ENCODE data around the gene SORL1.

SORL1 gene

DNA sequence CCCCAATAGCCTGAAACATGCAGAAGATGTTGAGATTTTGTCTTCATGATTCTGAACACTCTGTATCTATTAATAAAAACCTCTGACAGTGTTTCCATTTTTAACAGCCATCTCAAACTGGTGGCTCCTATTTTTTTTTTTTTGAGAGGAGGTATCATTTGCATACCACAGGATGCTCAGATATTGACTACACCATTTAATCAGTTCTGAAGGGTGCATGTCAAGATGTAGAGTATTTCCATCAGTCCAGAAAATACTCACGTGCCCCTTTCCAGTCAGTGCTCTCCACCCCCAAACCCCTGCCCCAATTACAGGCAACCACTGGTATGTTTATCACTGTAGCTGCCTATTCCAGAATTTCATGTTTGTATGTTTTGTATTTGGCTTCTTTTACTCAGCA is 85.9 kb downstream of the SORL1 start:
- no peak for DNase-seq

DNA sequence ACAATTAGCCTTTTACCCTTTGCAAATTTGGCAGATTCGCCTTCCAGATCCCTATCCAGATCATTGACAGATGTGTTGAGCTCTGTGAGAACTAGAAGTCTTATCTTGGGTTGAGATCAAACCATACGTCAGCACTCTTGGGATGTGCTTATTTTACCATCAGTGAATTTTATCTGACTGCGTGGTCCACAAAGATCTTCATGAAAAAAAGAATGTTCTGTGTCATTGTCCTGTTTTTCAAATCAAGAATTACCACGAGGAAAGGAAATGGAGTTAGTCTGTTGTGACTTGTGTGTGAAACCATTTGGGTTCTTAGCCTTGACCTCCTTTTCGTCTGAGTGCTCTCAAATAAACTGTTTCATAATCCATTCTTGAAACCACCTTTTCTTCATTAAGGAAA is 86.9 kb downstream of the SORL1 start:
- no peak for DNase-seq

GRCh38 chr11:121540627-121541026 is 88.5 kb downstream of the SORL1 start:
- DNase-seq, result no peak

DNA sequence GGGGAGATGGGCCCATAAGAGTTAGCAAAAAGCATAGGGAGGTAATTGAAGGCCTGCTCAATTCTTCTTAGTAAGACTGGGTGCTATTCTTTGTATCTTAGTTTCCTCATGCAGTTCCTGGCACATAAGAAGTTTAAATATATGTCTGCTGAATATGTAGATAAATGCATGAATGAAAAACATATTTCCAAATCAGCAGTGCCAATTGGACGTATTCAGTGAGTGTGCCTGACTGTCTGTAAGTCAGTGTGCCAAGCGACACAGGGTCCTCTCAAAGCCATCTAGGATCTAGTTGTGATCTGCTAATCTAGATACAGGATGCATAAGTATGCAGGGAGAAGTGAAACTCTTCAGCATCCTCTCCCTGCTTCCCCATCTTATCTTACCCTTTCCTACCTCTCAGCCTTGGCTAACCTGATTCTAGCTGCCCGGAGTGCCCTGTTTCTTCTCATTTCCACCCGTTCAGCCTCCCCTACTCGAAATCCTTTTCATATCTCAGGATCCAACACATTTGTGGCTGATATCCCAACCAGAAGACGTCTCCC is 91.8 kb downstream of the SORL1 start:
- no peak for DNase-seq

DNA sequence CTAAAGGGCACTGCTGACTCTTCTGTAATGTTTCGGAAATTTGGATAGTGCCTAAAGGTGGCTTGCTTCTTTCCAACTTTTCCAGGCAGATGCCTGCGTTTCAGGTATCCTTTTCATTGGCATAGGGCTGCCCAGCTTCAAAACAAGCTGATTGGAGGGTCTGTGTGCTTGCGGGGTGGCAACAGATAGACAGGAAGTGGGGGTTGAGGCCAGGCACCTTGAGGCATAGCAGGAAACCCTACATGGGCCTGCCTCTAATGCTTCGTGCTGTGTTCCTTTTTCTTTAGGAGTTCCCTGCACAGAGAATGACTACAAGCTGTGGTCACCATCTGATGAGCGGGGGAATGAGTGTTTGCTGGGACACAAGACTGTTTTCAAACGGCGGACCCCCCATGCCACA is 92.8 kb downstream of the SORL1 start:
- no peak for DNase-seq

DNA sequence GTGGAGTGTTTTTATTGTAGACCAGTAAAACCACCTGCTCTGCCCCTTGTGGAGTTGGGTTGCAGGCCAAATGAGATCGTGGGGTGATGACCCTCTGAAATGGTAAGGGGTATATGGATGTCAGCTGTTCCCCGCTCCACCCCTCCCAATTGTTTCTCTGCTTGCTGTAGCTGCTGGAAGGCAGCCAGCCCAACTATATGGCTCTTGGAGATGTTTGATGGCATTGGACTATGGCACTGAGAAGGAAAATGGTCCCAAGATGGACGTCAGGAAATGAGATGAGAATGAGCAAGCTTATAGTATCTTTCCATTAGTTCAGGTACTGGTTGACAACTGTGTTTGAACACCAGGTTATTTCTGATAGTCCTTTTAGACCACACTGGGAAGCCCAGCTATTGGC is 95.5 kb downstream of the SORL1 start:
- DNase-seq, result no peak

- no peak for DNase-seq
Observed at GRCh38 chr11:121550247-121551030, 98.3 kb downstream of the SORL1 start.

DNA sequence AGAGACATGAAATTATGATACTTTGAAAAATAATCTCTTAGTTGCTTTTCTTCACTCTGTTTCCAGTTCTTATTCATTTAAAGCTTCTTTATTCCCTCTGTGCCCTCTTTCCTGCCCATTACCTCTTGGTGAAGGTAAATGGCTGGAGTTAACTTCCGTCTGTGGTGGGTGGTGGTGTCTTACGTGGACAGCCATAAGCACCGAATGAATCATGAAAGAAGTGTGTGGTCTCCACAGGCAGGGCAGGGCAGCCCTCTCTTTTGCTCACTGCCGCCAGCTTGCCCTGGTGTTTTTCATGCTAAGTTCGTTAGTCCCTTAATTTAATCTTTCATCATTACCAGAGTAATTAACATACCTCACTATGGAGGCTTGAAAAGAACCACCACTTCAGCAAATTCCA is 99.3 kb downstream of the SORL1 start:
- no peak for DNase-seq

DNA sequence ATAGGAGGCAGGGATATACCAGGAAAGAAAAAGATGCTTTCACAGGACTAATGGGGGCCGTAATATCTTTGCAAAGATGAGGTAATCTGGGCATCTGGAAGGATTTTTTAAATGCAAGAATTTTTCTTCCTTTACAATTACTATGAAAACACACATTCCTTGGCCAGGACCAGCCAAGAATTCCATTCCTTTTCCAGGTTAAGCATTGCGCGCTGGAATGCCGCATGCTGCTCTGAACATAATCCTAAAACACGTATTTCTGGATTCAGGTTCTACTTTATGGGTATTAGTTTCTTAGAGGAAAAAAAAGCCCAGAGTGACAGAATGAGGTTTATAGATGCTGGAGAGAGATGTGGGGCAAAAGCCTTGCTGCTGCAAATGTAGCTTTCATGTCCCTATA is 100.0 kb downstream of the SORL1 start:
- DNase-seq, result no peak

DNA sequence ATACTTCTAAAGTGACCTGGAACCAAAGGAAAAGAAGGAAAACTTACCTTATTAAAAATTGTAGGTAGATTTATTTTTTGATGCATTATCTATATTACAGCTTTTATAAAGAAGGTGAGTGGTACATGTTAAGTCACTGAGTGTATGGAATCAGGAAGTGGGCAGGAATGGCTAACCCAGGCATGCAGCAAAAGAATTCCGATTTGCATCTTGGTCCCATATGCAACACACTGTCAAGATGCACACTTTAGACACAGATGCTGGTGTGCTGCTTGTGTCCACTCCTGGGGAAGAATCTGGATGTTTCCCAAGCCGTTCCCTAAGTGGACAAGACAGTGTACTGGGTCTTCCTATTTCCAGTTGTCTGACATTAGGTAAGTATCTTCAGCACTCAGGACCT is 100.5 kb downstream of the SORL1 start:
- no peak for DNase-seq

DNA sequence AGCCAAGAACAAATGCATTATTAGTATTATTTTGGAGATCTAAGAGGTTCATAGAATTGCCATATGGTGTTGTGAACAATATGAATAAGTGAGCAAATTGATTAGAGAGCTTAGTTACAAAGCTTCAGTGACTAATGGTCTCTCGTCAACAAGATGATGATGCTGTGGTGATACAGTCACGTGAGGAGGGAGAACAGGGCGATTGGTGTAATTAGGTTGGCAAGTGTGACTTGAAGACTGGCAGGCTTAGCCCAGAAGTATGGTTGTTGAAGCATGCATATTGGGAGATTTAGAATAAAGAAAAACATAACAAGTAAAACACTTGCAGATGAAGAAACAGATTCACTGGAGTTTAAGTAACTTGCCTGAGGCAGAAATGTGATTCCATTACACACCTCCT is 101.3 kb downstream of the SORL1 start:
- DNase-seq, result no peak

GRCh38 chr11:121553806-121554205 is 101.7 kb downstream of the SORL1 start:
- DNase-seq, result no peak

- DNase-seq, result no peak
Observed at GRCh38 chr11:121554552-121554951, 102.4 kb downstream of the SORL1 start.

DNA sequence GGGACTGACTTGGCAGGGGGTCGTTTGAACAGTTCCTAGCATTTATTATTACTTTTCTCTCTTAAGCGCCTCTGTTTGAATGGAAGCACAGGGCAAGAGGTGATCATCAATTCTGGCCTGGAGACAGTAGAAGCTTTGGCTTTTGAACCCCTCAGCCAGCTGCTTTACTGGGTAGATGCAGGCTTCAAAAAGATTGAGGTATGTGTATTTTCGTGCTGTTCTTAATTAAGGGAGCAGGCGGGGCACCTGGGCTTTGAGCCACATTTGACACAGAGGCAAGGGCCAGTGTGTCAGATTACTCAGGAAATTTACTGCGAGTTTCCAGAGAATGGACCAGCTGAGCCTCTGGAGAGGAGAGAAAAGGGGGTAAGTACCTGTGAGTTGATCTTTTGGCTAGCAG is 103.0 kb downstream of the SORL1 start:
- no peak for DNase-seq

- DNase-seq, result no peak
Observed at GRCh38 chr11:121556937-121557336, 104.8 kb downstream of the SORL1 start.

- no peak for DNase-seq
Observed at GRCh38 chr11:121557348-121557747, 105.2 kb downstream of the SORL1 start.

GRCh38 chr11:121559606-121560200 is 107.6 kb downstream of the SORL1 start:
- DNase-seq, result no peak

GRCh38 chr11:121560236-121560635 is 108.1 kb downstream of the SORL1 start:
- no peak for DNase-seq

DNA sequence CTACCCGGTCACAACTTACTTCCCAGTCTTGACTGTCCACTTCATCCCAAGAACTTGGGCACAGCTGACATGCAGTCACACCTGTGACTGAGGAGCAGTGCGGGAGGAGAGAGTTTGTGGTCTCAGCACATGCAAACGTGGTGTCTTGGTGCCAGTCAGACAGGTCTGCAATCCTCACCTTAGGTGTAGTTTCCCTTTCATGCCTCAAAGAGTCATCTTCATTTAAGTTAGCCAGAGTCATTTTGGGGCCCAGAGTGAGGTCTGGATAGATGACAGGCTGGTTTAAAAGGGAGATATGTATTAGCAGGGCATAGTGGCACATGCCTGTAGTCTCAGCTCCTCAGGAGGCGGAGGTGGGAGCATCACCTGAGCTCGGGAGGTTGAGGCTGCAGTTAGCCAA is 109.1 kb downstream of the SORL1 start:
- no peak for DNase-seq

- DNase-seq, result no peak
Observed at GRCh38 chr11:121561716-121562115, 109.6 kb downstream of the SORL1 start.

DNA sequence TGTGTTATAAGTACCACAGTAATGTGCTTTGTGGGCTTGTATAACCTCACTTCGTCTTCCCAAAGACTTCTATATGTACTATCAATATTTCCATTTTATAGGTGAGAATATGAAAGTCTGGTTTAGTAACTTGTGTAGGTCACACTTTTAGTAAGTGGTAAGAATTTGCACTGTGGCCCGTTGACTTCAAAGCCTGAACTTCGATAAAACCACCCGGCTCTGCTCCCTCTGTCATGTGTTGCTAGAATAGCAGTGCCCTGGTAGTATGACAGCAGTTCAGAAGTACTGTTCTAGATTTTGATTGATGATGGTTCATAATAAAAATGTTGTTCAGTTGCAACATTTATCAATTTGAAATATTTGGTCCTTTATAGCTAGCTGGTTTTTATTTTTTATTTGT is 110.9 kb downstream of the SORL1 start:
- DNase-seq, result no peak

DNA sequence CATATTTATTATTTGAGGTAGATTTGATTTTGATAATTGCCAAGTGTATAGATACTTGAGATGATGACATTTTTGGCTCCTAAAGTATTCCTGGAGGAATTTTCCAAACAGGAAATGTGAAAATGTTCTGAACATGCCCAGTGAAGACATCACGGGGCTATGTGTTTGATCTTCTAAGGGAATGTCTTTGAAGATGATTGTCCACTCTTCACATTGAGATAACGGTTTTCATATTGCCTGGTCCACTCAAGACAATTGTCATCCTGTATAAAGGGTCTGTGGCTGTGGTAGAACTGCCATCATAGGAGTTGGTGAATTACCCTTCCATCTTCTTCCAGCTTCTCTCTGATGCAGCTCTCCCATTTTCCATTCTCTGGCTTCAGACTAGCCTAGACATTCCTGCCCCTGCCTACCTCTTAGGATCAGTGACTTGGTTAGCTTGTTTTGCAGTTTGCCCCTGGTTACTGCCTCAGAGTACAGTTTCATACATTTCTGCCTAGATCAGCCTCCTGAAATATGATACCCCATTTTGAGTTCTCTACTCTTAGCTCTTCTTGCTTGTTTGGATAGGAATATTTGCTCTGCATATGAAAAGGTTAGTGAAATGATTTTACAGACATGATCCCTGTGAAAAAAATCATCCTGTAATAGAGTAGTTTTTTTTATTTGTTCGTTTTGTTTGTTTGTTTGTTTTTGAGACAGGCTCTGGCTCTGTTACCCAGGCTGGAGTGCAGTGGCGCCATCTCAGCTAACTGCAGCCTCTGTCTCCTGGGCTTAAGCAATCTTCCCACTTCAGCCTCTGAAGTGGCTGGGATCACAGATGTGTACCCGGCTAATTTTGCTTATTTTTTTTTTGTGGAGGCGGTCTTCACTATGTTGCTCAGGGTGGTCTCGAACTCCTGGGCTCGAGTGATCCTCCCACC is 112.0 kb downstream of the SORL1 start:
- DNase-seq, result no peak

DNA sequence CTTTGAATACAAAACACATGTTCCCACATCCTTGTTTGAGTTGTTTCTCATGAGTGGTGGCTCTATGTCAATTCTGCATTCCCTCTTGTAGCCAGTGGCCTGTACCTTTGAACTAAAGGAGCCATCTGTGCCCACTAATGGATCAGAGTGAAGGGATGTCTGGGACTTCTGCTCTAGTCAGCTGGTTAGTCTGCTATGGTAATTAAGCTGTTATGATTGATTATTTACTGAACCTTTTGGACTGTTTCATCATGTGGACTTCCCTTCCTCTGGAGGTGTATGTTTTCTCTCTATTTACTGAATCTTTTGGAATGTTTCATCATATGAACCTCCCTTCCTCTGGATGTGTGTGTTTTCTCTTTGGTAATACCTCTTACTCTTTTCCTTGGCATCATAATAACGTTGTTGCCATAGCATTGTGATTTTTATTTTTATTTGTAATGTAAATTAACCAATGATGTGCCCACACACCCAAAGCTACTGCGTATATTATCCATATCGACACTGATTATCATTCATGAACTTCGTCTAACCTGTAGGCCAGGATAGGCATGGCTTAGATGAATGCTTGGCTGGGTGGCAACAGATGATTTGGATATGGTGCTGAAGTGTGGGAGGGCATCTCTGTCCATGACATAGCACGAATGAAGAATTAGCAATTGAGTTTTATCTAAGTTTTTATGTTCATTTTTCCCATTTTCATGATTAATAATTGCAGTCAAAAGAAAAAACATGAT is 113.0 kb downstream of the SORL1 start:
- DNase-seq, result no peak

All from NK-92 treated with Interleukin-12 subunit alpha and Interleukin-12 subunit beta, amount 100 ng/mL, for 24 hours (cell line).